CD4-positive, alpha-beta T cell treated with Interleukin-12 subunit alpha and Interleukin-12 subunit beta, for 1 hour (primary cell): ENCODE measurements around the gene SYNJ2.
"Not testable (repeated sequence)": the region's sequence is repeated elsewhere in the genome, so short reads cannot be mapped to it uniquely, and the experiment has no call there.

ENCODE experiments used
- DNase-seq: peaks from one replicate; pipeline ENCODE4 v3.0.0-alpha.2; 2020

Gene SYNJ2

GRCh38 chr6:157954150-157955117, 27.2 kb upstream of the SYNJ2 start:
- DNase-seq, result no peak

- no peak for DNase-seq
These were observed 26.0 kb upstream of the SYNJ2 start for GRCh38 chr6:157955675-157956074.

- no peak for DNase-seq
These were observed 25.4 kb upstream of the SYNJ2 start for GRCh38 chr6:157956171-157956730.

GRCh38 chr6:157959451-157960227, 22.0 kb upstream of the SYNJ2 start:
- DNase-seq, result no peak

- no peak for DNase-seq
These were observed 20.4 kb upstream of the SYNJ2 start for GRCh38 chr6:157961153-157961831.

- DNase-seq, result no peak
These were observed 19.7 kb upstream of the SYNJ2 start for GRCh38 chr6:157961832-157962575.

GRCh38 chr6:157962601-157963302, 18.9 kb upstream of the SYNJ2 start:
- DNase-seq, result no peak

- DNase-seq, result no peak
These were observed 17.6 kb upstream of the SYNJ2 start for GRCh38 chr6:157964100-157964499.

GRCh38 chr6:157965387-157965786, 16.3 kb upstream of the SYNJ2 start:
- no peak for DNase-seq

GRCh38 chr6:157966589-157966977, 15.1 kb upstream of the SYNJ2 start:
- no peak for DNase-seq

GRCh38 chr6:157967020-157967419, 14.6 kb upstream of the SYNJ2 start:
- DNase-seq, result no peak

GRCh38 chr6:157967486-157967885, 14.2 kb upstream of the SYNJ2 start:
- no peak for DNase-seq

- DNase-seq, result not testable (repeated sequence)
These were observed 9.5 kb upstream of the SYNJ2 start for GRCh38 chr6:157972177-157972576.

GRCh38 chr6:157974341-157974894, 7.2 kb upstream of the SYNJ2 start:
- DNase-seq, result no peak

GRCh38 chr6:157974967-157975366, 6.7 kb upstream of the SYNJ2 start:
- no peak for DNase-seq

GRCh38 chr6:157975456-157975855, 6.2 kb upstream of the SYNJ2 start:
- no peak for DNase-seq

- DNase-seq, result no peak
These were observed 5.1 kb upstream of the SYNJ2 start for GRCh38 chr6:157976345-157977175.

- DNase-seq, result no peak
These were observed 4.4 kb upstream of the SYNJ2 start for GRCh38 chr6:157977176-157977804.

- DNase-seq, result no peak
These were observed 3.5 kb upstream of the SYNJ2 start for GRCh38 chr6:157978021-157978783.
